ENCODE measurements around the gene RRAGD.

Gene RRAGD, protein sequence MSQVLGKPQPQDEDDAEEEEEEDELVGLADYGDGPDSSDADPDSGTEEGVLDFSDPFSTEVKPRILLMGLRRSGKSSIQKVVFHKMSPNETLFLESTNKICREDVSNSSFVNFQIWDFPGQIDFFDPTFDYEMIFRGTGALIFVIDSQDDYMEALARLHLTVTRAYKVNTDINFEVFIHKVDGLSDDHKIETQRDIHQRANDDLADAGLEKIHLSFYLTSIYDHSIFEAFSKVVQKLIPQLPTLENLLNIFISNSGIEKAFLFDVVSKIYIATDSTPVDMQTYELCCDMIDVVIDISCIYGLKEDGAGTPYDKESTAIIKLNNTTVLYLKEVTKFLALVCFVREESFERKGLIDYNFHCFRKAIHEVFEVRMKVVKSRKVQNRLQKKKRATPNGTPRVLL

DNA sequence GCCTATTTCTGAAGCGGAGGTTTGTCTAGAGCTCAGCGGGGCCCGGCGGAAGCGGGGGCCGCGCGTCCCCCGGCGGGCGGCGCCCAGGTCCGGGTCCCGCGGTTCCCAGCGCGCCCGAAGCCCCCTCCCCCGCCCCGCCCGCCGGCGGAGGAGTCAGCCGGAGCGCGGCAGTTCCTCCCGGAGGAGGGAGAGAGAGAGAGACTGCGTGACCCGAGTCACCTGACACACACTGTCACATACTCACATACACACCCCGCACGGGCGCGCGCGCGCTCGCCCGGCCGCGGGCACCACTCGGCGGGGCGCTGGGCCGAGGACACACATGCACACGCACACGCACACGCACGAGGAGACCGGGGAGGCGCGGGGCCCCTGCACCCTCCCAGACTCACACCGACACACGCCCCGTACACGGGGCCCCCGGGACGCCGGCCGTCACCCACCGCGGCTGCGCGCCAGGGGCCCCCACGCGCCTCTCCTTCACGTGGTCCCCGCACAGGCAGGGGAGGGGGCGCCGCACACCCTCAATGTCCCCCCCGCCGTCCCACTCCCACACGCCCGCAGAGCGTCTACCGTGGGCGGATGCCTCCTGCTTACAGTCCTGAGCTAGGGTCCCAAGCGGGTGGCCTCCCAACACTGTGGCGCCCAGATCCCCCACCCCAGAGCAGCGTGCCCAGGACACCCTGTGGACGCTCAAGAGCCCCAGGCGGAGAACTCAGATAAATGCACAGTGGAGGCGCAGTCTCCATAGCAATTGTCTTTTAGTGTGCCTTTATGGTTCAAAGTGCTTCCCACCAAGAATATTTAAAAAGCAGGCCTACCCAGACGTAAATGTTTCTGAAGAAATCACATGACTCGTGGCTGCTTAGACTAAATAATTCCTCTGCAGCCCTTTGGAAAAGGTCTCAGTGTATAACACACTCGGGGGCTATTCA, at the start of gene RRAGD:
RRAGD (minus strand) TSS at position 203 of the 935 bp plus-strand sequence. CDS start 280 bp downstream, outside the sequence.
- DNase-seq = peak; percentile 44 to 55

DNA sequence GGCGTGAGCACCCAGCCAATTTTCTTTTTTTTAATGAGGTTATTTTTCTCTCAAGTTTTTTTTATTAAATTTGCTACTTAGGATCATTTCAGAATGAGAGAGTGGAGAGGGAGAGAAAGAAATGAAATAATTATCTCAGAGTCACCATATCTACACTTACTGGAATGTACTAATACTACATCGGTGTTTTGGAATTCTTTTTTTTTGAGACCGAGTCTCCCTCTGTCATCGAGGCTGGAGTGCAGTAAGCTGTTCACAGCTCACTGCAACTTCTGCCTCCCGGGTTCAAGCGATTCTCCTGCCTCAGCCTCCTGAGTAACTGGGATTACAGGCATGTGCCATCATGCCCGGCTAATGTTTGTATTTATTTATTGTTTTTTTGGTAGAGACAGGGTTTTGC, 48.6 kb upstream of the RRAGD start:
- no peak for DNase-seq

DNA sequence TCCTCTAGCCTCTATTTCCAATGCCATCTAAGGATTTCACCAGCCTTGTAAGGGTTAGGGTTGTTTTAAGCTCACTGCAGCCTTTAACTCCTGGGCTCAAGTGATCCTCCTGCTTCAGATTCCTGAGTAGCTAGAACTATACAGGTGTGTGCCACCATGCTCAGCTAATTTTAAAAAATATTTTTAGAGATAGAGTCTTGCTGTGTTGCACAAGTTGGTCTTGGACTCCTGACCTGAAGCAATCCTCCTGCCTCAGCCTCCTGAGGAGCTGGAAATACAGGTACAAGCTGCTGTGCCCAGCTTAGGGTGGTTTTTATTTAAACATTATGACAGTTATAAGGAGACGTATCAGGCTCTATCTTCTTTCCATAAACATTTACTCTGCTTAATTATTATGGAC, 47.4 kb upstream of the RRAGD start:
- no peak for DNase-seq

DNA sequence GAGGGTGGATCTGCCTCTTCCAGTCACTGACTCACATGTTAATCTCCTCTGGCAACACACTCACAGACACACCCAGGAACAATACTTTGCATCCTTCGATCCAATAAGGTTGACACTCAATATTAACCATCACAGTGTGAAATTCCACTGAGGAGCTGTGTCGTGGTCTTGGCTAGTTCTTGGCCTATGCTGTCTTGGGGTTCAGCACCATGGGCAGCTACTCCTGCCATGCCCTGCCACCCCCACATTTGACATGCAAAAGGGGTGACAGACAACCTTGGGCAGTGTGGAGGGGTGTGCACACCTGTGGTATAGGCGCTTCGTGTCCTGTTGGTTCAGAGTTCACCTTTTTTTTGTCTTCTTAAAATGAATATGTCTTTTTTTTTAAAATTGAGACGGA, 46.6 kb upstream of the RRAGD start:
- no peak for DNase-seq

DNA sequence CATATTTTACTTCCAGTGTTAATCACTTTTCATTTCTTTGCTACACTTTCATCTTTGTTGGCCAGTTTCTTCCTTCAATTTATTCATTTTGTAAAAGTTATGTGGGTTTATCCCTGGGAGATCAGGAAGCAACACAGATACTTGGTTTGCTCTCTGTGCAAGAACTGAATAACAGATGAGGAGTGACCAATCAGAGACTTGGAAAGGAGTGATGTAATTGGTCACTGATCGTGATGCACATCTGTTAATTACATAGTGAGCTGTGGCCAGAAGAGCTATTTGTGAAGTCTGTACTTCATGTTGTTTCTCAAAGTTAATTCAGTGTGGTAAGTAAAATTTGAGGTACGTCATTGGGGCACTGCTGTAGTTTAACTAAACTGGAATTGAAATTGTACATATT, 42.2 kb upstream of the RRAGD start:
- DNase-seq = no peak

DNA sequence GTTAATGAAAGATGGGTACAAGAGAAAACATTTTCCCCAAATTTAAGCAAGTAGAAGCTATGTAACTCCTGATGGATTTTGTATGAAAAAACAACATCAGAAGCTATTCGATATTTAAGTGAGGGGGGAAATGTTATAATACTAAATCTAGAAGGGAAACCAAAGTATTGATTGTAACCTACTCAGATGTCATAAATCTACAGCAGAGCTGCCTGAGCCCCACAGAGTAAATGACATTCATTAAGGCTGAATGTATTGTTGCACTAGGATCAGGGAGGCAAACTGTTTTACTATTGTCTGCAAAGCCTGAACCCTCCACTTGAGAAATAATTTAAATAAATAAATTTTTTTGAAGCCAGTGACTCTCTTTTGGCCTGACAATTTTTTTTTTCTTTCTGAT, 40.2 kb upstream of the RRAGD start:
- DNase-seq = no peak

DNA sequence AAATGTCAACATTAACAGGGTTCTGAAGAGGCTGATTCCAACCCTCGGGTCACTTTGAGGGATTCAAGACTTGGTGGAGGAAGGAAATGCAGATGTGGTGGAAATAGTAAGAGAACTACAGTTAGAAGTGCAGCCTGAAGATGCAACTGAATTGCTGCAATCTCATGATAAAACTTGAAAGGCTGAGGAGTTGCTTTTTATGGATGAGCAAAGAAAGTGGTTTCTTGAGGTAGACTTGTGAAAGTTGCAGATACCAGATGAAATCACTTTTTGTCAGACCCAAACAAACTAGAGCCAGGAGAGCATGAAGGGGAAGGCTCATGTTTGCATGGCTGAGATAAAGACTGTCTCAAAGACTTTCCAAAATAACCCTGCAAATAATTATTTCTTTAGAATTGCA, 37.1 kb upstream of the RRAGD start:
- DNase-seq = no peak

DNA sequence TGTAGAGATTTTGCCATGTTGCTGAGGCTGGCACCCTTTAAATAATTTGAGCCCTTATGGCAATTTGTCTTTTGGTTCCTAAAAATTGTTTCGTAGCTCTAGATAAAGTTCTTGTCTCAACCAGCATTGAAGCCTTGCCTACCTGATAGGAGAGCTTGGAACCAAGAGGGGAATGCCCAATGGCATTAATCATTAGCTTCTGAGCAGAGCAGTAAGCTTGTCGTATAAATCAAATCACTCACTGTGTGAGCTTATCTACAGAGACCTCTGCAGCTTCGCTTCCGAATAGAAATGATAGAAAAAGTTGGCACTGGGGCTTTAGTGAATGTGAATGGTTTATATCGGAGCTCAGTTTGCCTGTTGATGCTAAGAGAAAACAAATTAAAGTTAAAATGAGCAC, 31.6 kb upstream of the RRAGD start:
- no peak for DNase-seq

DNA sequence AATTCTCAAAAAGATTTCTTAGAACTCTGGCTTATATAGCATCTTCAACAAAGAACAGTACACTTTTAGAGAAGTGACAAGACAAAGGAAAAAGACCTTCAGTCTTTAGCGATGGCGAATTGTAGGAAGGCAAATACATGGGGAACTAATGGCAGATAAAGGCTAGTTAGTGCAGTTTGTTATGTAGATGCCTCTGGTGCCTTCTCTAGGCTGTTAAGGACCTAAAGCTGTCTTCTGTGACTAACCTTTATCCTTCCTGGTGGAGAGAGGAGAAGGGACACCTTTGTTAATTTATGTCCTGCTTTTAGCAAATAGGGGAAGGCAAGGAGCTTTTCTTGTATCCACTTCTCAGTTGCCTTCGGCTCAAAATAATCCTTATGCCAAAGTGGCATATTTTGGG, 28.1 kb upstream of the RRAGD start:
- no peak for DNase-seq

DNA sequence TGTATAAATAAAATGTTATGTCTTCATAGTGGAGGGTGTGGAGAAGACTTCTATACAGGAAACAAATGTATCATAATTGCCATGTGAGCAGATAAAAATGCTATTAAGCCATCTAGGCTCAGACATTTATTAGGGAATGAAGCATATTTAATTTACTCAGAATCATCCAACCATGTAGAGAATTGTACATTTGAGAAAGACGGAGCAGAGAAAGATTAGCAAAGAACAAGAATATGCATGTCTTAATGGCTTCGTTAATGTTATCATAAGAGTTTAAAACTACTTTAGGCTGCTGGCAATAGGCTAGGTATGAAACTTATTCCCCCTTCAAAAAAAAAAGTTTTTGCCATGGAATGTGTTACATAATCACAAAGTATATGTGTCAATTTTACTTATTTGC, 26.9 kb upstream of the RRAGD start:
- no peak for DNase-seq

DNA sequence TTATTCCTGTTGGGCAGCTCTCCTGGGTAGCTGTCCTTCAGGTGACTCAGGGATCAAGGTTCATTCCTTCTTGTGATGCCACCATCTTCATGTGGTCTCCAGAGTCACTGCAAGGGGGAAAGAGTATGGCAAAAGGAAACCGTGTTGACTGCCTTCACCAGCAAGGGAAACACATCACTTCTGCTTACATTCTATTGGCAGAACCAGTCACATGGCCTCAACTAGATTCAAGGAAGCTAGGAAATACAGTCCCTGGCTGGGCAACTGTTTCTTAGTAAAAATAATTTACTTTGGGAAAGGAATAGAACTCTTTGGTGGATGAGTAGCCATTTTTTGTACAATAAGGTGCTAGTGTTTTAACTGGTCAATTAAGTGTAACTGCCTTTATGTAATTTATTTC, 26.2 kb upstream of the RRAGD start:
- no peak for DNase-seq

DNA sequence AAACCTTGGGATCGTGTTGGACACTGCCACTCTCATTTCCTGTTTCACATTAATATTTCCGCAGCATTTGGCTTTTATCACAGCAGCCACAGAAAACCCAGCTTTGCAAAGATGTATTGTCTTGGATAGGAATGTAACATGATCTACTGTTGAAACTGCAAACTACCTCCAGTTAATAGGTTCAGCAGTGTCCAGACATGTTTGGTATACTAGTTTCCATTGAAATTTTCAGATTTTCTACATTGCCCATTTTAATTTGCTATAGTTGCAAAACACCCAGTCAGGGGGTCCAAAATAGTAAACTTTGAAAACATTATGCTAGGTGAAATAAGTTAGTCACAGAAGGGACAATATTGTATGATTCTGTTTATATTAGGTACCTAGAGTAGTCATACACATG, 24.2 kb upstream of the RRAGD start:
- no peak for DNase-seq

DNA sequence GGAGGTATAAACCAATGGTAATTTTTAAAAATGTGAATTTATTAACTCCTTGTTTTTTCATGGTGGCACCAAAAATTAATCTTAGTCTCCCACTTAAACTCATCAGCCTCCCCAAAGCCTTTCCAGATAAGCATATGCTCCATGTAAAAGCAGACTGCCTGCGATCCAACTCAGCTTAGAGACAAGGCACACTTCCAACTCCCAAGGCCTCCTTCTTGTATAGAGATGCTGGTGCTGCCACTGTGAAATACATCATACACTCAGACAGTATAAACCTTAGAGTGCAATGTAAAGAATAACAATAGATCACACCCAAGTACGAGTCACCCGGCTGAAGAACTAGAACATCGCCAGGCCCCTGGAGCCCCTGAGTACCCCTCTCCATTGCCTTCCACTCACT, 22.9 kb upstream of the RRAGD start:
- no peak for DNase-seq

DNA sequence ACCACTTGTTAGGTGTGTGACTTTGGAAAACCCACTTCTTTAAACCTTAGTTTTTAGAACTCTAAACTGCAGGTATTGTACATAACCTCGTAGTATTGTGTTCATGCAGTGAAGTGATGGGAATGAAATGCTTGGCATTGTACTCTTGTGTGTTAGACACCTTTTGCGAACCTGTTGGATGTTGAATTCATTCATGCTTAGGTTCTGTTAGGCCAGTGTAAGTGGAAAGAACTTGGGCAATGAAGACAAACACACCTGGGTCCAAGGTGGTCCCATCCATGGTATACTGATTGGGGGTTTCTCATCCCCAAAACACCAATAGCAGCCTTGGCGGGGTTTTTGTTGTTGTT, 22.1 kb upstream of the RRAGD start:
- no peak for DNase-seq

DNA sequence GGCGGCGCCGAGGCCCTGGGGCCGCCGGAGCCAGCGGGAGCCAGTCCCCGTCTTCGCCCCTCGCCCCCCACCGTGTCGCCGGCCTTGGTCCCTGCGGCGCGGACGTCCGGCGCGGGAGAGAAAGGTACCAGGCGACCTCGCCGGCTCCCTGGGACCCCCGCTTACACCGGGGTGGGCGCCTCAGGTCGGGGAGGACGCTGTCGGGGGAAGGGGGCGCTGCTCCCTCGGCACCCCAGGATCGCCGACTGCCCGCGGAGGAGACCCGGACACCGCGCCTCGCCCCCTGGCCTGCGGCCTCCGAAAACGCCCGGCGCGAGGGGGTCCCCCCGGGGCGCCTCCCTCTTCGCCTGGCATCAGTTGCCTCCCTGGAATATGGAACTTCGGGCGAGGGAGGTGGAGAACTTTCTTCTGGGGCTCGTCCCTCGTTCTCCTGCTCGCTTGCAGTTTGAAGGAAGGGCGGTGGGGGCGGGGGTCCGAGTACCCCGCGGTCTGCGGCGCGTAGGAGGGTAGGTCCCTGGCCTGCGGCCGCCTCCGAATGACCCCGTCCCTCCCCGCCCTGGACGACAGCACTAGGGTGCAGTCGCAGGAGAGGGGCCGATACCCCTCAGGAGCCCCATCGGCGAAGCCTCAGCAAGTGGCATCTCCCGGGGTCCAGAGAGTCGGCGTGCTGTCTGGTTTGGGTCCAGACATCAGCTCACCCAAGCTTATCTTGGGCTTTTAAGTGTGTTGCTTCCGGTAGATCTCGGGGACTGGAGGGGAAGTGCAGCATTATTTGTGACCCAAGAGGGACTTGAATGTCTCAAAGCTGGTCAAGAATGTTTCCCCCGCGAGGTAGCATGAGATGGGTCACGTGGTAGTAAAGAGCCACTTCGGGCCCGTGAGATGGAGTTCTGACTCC, 21.4 kb upstream of the RRAGD start:
- peak in 1 of 2 experiments; percentile 5 for DNase-seq

DNA sequence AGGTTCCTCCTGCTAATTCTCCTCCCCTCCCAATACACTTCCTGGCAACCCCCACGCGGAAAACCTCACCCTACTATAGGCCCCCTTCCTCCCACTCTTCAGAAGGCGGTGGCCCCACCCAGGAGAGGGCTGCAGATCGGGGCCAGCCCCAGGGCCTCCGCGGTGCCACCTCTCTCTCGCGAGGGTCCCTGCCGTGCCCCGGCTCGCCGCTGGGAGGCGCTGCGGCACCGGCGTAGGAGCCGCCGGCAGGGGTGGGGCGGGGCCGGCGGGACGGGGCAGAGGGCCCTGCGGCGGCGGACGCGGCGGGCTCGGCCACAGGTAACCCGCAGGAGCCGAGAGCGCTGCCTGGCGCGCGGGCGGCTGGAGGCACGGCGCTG, 20.8 kb upstream of the RRAGD start, which contains the start of gene ANKRD6:
ANKRD6 (plus strand) TSS at position 278 of the 377 bp plus-strand sequence. CDS start 133,825 bp downstream, outside the sequence.
- peak; percentile 78 to 79 for DNase-seq

DNA sequence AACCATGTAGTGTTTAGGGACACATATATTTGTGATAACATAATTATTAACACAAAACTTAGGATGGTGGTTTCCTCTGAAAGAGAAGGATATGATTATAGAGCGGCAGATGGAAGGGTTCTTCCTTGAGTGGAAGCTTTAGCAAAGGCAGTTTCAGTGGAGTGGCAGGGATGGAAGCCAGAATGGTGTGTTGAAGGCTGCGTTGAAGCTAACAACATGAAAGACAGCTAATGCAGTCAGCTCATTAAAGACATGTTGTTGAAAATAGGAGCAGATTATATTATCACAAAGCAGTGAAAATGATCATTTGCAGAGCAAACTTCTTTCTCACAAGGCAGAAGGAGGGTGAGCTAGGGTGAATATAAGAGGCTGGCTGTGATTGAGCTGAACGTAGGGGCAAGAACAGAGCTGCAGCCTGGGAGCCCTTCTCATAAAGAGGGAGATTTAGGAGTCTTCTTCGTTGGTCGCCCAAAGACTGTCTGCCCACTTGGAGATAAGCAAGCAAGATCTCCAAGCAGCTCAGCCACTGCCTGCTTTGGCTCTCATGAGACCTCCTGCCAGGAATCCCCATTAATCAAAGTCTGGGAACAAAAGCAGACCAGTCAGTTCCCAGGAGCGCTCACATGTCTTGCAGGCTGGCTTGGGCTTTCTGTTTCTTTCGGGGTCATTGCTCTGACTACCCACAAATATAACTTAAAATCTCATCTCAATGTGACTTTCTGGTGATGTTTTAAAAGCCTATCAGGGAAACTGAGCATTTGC, 18.3 kb upstream of the RRAGD start:
- no peak for DNase-seq

DNA sequence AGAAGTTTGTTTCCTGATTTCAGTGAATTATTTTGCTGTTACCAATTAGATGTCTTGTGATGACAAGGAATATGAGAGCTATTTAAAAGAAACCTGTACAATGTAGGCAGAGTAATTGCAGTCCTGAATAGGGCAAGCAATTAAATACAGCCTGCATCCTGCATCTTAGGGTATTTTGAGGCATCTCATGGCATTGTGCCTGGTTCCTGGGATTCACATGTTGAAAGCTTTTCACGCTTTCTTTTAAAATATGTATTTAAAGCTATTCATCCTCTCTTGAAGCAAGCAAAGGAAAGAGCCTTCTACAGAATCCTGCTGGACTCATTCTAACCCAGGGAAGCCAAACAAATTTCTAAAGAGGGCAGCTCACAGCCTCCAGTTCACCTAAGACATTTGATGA, 4.7 kb upstream of the RRAGD start:
- no peak for DNase-seq

DNA sequence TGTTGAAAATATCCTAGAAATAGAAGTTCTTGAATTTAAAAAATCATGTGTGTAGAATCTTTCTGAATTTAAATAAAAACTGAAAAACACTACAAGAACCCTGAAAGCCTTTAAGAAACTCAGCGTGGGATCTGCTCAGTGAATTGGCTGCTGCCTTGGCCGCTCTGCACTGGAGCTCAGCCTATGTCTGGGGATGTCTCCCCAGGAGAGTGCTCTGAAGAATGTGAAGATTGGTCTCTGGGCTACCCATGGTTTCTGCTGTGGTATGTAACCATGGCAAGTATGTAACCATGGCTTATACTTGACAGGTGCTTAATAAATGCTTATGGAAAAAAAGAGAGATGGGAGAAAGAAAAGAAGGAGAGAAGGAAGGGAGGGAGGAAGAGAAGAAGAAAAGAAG, 3.1 kb upstream of the RRAGD start:
- no peak for DNase-seq

DNA sequence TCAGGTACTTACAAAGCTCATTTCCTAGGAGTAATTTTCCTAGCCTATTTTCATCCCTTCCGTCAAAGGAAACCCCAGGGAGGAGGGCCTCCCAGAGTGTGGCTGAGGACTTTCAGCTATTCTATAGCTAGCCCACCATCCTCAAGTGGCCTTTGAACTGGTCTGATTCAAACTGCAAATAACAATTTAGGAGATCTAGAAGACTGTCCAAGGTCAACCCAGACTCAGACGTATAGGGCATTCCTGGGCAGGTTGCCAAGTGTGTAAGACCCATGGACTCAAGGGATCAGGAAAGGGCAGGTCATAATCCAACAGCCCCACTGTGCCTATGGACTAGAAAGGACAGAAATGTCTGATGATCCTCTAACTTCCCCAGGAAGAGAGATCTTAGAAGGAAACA, 2.1 kb upstream of the RRAGD start:
- DNase-seq = no peak

DNA sequence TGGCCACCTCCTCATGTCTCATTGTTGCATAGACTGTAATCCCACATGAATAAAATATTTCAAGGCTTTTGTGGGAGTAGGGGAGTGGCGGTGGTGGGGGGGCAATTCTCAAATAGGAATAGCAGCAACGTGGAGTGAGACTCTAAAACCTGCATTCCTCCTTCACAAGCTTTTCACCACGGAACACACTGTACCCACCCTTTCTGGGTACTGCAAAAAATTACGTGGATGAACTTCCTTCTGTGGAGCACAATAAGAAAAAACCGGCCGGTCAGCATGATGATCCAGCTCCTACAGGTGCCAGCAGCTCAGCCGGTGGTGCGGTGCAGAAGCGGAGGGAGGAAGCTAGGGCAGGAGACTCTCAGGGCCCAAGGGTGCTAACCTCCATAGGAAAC, 930 bp upstream of the RRAGD start:
- no peak for DNase-seq
